RPMI7951 (cell line): ENCODE results near the gene LOXL4. TPM values are rescaled to one million over a fixed set of nuclear protein-coding genes. Genes with fewer than 3 reads are reported as not detected.

Source experiments
- total RNA-seq: library from RNA; depleted of rRNA; stranded (reverse); fragments of >200 nt; shearing (Covaris generic); gene quantifications from 2 replicates; pipeline ENCODE4 v1.2.3, GENCODE V29; 2014; rRNA removed

Gene LOXL4
- total RNA-seq, 1 experiment from 2014 or later, result under 0.01 TPM

Other genes starting within 250 kb of the LOXL4 start
- not detected in 2 replicates for gene CRTAC1, start 237.6 kb downstream of the LOXL4 start, total RNA-seq
- 12.5 and 12.6 TPM in 2 replicates for gene R3HCC1L, start 133.5 kb downstream of the LOXL4 start, total RNA-seq
- 1.3 and 2.0 TPM in 2 replicates for gene PYROXD2, start 147.0 kb upstream of the LOXL4 start, total RNA-seq
- gene HPS1, start 178.7 kb upstream of the LOXL4 start, total RNA-seq, result 11.5 and 12.3 TPM in 2 replicates